ENCODE measurements around the gene ABHD10. TPM values are rescaled to one million over a fixed set of nuclear protein-coding genes. Genes with fewer than 3 reads are reported as not detected.

The ABHD10 gene
- total RNA-seq, 1 experiment from 2014 or later: 21.8 TPM

GRCh38 chr3:112007633-112008032, 28.8 kb downstream of the ABHD10 start:
- Histone ChIP-seq H3K4me2 (ENCODE audit: insufficient read depth, insufficient read length, low read length) (no peak overlapping the region), H2BK15ac (ENCODE audit: low read depth, low read length) (no peak overlapping the region), H3K18ac (ENCODE audit: insufficient read length, low read depth, low read length) (no peak overlapping the region), H3K79me2 (ENCODE audit: insufficient read depth, low read length) (no peaks in the 10 kb centered on the region), H3K9ac (ENCODE audit: extremely low read depth, insufficient read length, low read length) (no peak overlapping the region), H2BK20ac (ENCODE audit: low read depth, low read length, poor library complexity, severe bottlenecking) (no peak overlapping the region), H4K20me1 (ENCODE audit: control insufficient read depth, insufficient read depth, insufficient read length) (no peaks in the 10 kb centered on the region), H4K5ac (ENCODE audit: insufficient read length, low read depth, low read length) (no peak overlapping the region), H3K4ac (ENCODE audit: low read depth, low read length) (no peak overlapping the region), H3K9me3 (ENCODE audit: control insufficient read depth, low read depth, low read length) (no peaks in the 10 kb centered on the region), H3K79me1 (ENCODE audit: insufficient read depth, low read depth, low read length, poor library complexity, severe bottlenecking) (no peaks in the 10 kb centered on the region), H3K23me2 (ENCODE audit: insufficient read length, low read depth, low read length, poor library complexity, severe bottlenecking) (no peaks in the 10 kb centered on the region), H3K23ac (ENCODE audit: insufficient read length, low read depth, low read length) (no peak overlapping the region), H2BK5ac (ENCODE audit: insufficient read length, low read length) (no peak overlapping the region), H2AFZ (ENCODE audit: low read length) (no peak overlapping the region), H3K27me3 (ENCODE audit: insufficient read depth, low read length) (no peaks in the 10 kb centered on the region), H3T11ph (ENCODE audit: low read length) (no peak overlapping the region), H3K27ac (ENCODE audit: insufficient read length, low read depth, low read length) (no peak overlapping the region), H2BK120ac (ENCODE audit: low read depth, low read length, poor library complexity, severe bottlenecking) (no peak overlapping the region), H4K8ac (replicated peaks; ENCODE audit: insufficient read length, low read depth, low read length) (no peak overlapping the region), H3K56ac (ENCODE audit: insufficient read length, low read depth, low read length) (no peak overlapping the region), H2BK12ac (ENCODE audit: insufficient read length, low read depth, low read length) (no peak overlapping the region), H3K14ac (ENCODE audit: insufficient read depth, low read length) (no peak overlapping the region), H4K91ac (ENCODE audit: insufficient read length, low read depth, low read length) (no peak overlapping the region), H3K4me1 (ENCODE audit: insufficient read depth, low read length) (no peaks in the 10 kb centered on the region), H2AK5ac (ENCODE audit: insufficient read length, low read length) (no peak overlapping the region)
- TF ChIP-seq, protein P1, sequence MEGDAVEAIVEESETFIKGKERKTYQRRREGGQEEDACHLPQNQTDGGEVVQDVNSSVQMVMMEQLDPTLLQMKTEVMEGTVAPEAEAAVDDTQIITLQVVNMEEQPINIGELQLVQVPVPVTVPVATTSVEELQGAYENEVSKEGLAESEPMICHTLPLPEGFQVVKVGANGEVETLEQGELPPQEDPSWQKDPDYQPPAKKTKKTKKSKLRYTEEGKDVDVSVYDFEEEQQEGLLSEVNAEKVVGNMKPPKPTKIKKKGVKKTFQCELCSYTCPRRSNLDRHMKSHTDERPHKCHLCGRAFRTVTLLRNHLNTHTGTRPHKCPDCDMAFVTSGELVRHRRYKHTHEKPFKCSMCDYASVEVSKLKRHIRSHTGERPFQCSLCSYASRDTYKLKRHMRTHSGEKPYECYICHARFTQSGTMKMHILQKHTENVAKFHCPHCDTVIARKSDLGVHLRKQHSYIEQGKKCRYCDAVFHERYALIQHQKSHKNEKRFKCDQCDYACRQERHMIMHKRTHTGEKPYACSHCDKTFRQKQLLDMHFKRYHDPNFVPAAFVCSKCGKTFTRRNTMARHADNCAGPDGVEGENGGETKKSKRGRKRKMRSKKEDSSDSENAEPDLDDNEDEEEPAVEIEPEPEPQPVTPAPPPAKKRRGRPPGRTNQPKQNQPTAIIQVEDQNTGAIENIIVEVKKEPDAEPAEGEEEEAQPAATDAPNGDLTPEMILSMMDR (conservative IDR thresholded peaks at IDR 0.05): no peak
- Mint-ChIP-seq H3K4me1 (peaks cover 3 to 19% of the 10 kb centered on the region in 2 experiments; a peak in 3 of 4 replicates), H3K36me3 (ENCODE audit: insufficient read depth in 1 of 3, low read depth in 3 of 3) (peaks cover 0 to 11% (median 5%) of the 10 kb centered on the region in 3 experiments; a peak in 4 of 7 replicates), H3K4me3 (no peak overlapping the region), H3K9me3 (no peaks in the 10 kb centered on the region), H3K27me3 (ENCODE audit: low read depth) (no peaks in the 10 kb centered on the region), H3K27ac (no peak overlapping the region)
- no peak for DNase-seq
- no CpG with 5 or more reads among the region's 1 CpG for WGBS (ENCODE audit: extremely low coverage, insufficient read length, low lambda C conversion rate)
